Activated effector memory CD4-positive, alpha-beta T cell treated with Interleukin-2 at 50 U/mL for 16 hours (primary cell): ENCODE results near the gene LANCL2.
A peak's percentile ranks its signal among the peaks of the same experiment; 100 is the strongest.
"Not testable (repeated sequence)": the region's sequence is repeated elsewhere in the genome, so short reads cannot be mapped to it uniquely, and the experiment has no call there.

Experiments used
- DNase-seq: peaks from one replicate; pipeline ENCODE4 v3.0.0-alpha.2; 2020

LANCL2 gene

GRCh38 chr7:55438757-55439525 lies 73.8 kb downstream of the LANCL2 start:
- no peak for DNase-seq

DNA sequence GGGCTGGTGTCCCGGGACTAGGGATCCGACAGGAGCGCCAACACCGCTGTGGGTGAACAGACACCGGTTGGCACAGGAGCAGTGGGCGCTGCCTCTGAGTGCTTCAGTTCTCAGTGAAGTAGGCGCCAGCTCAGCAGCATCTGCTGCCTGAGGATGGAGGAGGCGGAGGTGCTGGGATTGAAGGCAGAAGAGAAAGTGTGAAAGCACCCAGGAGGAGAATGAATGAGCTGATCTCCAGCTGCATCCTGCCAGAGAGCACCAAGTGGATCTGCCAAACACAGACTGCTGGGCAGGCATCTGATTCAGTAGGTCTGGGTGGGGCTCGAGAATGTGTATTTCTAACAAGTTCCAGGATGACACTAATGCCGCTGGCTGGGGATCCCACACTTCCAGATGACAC lies 74.5 kb downstream of the LANCL2 start:
- no peak for DNase-seq

- no peak for DNase-seq
Measured at GRCh38 chr7:55440040-55440690, 75.0 kb downstream of the LANCL2 start.

GRCh38 chr7:55441002-55441401 lies 75.9 kb downstream of the LANCL2 start:
- no peak for DNase-seq

DNA sequence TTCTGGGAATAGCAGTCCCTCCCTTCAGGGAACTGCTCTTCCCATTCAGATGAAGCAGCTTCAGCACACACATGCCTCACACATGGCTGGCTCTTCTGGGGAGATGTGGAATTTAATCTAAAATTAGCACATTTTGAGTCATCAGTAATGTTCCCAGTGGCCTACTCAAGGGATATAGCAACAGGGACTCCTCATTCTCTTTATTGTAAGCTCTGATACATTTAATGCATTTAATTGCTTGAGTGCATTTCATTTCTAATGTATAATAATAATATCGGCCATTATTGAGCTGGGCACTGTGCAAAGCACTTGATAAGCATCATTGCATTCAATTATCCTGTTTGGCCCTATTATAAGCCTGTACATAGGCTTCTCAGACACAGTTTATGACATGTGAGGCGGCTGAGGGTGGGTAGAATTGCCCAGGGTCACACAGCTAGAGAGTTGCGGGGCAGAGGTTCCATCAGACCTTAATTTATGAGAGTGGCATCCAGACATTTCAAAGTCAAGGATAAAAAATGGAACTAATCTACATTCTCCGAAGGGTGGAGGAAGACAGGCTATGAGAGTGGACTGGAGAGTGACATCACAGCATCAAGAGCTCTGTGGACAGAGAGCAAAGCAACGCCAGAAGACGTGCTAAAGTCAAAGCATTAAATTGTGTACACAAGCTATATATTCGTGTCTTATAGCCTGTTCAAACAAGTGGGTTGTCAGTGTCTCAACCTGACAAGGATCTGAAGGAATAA lies 76.8 kb downstream of the LANCL2 start:
- no peak for DNase-seq

DNA sequence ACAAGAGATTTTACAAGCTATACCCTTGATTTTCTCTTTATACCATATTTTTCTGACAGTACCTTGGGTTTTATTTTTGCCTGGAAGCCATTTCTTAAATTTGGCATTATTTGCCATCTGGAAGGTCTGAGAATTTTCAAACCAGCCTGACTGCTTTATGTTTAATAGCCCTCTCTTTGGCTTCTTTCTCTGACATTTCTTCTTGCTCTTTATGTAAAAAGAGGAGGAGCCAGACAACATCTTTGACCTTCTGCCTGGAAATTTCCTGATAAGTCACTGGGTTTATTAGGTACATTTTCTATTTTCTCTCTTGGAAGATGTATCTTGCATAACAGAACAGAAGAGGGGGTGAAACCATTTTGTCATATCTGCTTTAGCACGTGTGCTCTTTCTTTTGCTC lies 79.6 kb downstream of the LANCL2 start:
- DNase-seq = no peak

DNA sequence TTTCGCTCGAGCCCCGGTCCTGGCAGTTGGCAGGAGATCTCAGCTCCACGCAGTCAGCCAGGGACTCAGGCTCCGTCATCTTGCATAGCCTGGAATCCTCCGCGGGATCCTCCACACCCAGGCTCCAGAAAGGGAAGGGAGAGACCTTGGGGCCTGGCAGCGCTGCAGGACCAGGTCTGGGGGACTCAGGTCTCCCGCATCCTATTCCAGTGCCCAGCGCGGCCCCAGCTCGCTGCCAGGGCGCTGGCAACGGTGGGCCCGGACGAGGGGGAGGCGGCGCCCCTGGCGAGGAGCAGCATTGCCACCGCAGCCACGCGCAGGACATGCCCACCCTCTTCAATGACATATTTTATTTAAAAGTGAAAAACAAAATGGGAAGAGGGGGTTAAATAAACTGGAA lies 83.4 kb downstream of the LANCL2 start:
- DNase-seq = no peak

DNA sequence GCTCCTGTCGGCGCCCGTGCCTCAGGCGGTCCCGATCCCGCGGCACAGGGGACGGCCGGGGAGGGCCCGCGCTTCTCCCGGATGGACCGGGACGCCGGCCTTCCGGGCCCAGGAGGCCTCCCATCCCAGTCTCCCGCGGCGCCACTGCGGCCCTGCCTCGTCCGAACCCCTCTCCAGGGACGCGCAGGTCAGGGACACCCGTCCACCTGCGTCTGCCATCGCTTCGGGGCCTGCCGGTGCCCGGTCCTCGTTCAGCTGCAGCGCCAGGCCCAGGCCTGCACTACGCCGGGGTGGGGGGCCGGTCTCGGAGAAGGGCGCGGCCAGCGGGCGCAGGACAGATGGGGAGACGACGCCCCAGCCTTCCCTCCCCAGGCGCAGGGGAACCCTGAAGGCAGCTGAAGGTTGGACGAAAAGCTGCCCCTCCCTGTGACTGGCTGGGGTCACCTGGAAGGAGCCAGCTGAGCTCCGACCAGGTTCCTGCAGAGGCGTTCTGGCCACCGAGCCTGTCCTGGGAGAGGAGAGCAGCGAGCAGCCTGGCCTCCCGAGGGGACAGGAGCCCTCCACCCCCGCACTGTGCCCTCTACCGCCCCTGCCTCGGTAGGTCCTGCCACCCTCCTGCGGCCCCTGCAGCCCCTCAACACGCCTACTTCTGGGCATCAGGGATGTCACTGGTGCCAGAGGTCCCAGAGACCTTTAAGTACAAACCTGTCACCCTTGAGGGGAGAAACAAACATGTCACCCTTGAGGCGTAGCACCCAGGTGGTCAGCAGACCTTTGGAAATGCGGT lies 84.3 kb downstream of the LANCL2 start:
- no peak for DNase-seq

GRCh38 chr7:55449992-55450535 lies 84.9 kb downstream of the LANCL2 start:
- DNase-seq = no peak

DNA sequence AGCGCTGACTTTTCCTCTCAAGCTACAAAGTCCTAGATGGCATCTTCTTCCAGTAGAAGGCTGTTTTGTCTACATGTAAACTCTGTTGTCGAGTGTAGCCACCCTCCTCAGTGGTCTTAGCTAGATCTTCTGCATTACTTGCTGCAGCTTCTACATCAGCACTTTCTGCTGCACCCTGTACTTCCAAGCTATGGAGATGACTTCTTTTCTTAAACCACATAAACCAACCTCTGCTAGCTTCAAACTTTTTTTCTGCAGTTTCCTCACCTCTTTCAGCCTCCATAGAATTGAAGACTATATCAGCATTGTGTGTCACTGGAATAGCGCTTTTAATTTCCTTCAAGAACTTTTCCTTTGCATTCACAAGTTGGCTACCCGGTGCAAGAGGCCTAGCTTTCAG lies 87.8 kb downstream of the LANCL2 start:
- no peak for DNase-seq

DNA sequence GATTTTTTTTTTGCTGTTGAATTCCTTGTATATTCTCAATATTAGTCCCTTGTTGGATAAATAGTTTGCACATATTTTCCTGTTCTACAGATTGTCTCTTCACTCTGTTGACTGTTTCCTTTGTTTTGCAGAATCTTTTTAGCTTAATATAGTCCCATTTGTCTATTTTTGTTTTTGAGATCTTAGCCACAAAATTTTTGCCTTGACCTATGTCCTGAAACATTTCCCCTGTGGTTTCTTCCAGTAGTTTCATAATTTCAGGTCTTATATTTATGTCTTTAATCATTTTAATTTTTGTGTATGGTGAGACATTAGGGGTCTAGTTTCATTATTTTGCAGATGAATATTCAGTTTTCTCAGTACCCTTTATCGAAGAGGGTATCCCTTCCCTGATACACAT lies 92.7 kb downstream of the LANCL2 start:
- DNase-seq = no peak

DNA sequence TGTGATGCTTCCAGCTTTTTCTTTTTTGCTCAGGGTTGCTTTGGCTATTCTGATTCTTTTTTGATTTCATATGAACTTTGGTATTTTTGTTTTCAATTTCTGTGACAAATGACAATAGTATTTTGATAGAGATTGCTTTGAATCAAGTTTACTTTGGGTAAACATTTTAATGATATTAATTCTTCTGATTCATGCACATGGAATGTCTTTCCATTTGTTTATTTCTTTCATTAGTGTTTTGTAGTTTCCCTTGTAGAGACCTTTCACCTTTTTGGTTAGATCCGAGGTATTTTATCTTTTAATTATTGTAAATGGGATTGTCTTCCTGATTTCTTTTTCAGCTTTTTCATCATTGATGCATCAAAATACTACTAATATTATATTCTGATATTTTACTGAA lies 93.2 kb downstream of the LANCL2 start:
- no peak for DNase-seq

DNA sequence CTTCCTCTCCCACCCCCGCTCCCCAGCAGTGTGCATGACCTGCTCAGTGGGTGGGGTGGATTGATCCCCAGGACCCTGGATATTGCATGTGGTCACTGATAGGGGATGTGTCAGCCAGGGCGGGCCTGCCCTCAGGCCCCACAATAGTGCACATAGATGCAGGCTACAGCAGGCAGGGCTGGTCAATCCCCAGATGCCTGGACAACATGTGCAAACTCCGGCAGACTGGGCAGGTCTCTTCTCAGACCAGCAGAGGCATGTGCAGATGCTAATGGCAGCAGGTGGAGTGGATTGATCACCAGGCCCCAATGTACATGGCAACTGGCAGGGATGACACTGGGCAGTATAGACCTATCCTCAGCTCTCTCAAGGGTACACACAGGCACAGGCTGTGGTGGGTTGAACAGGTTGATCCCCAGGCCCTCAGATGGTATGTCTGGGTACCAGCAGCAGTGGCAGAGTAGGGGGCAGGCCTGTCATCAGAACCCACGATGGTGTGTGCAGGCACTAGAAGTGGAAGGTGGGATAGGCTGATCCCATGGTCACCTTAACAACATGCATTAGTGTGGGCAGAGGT lies 98.6 kb downstream of the LANCL2 start:
- no peak for DNase-seq

GRCh38 chr7:55464422-55464821 lies 99.3 kb downstream of the LANCL2 start:
- no peak for DNase-seq

DNA sequence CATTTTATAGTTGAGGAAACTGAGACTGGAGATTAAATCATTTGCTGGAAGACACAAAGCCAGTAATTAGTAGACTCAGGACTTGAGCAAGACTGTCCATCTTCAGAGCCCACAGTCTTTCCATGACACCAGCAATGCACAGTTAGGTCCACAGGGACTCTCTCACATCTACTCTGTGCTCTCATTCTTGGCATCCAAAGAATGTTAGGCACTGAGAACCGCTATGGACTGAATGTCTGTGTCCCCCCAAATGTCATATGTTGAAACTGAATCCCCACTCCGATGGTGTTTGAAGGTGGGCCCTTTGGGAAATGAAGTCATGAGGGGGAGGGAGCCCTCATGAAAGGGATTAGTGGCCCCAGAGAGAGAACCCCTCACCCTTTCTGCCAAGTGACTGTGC lies 100.6 kb downstream of the LANCL2 start:
- DNase-seq = no peak

GRCh38 chr7:55467047-55467593 lies 102.0 kb downstream of the LANCL2 start:
- DNase-seq = no peak

DNA sequence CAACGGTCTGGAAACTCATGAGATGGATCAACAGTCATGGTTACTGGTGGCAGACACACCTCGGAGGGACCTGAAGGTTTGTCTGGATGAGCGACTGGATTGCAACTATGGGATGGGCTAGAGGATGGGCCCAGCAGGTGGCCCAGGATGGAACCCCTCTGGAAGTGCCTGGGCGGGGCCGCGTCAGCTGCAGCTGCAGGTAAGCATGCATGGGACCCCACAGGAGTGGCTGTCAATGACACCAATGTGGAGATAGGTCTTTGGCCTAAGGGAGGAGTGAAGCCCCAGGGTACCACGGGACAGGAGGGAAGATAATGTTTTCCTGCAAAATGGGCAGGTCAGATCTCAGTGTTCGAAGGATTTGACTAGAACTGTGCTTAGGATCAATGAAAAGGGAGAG lies 103.4 kb downstream of the LANCL2 start:
- no peak for DNase-seq

- peak; percentile 45 for DNase-seq
Measured at GRCh38 chr7:55469271-55469681, 104.1 kb downstream of the LANCL2 start.

- no peak for DNase-seq
Measured at GRCh38 chr7:55469721-55470120, 104.6 kb downstream of the LANCL2 start.

DNA sequence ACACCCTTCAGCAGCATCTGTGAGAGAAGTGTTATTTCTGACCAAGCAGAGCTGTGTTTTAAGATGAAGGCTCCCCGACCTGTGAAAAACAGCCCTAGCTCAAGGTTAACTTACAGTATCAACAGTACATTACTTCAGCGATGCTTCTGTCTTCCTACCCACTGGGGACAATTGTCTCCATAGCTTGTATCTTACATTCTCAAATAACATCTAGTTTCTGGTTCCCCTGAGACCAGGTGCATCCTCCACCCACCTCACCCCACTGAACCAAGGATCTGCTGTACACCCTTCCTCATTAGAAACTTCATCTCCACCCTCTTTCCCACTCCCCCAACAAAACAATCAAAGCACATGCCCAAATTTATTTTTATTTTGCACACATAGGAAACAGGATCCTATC lies 105.1 kb downstream of the LANCL2 start:
- no peak for DNase-seq

- not testable (repeated sequence) for DNase-seq
Measured at GRCh38 chr7:55471594-55471993, 106.5 kb downstream of the LANCL2 start.

DNA sequence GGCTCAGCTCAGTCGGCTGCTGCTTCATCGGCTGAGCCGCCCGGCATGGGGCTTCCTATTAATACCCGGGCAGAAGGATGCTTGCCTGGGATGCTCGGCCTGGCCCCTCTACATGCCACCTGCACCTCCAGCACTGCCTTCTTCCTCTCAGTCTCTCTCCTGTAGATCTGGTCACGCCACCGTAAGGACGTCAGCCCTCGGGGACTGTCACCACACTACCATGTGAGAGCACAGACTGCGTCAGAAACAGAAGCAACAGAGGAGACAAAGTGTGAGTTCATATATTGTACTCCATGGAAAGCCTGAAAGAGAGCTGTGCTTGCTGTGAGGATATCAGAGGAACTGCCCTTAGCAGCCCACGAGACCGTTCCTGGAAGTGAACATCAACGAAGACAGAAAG lies 107.3 kb downstream of the LANCL2 start:
- not testable (repeated sequence) for DNase-seq
